Activated T-cell treated with anti-CD3 and anti-CD28 coated beads for 24 hours (primary cell): ENCODE data around the gene HTRA3.

Source experiments
- DNase-seq: peaks from one replicate; pipeline ENCODE4 v3.0.0-alpha.2; 2020; ENCODE audit warnings: low read depth

HTRA3 gene

GRCh38 chr4:8234715-8235114, 34.8 kb upstream of the HTRA3 start:
- DNase-seq = no peak

- DNase-seq = no peak
Measured at GRCh38 chr4:8235224-8235623, 34.3 kb upstream of the HTRA3 start.

- DNase-seq = no peak
Measured at GRCh38 chr4:8235686-8236085, 33.9 kb upstream of the HTRA3 start.

- no peak for DNase-seq
Measured at GRCh38 chr4:8236106-8236919, 33.2 kb upstream of the HTRA3 start.

GRCh38 chr4:8236920-8237195, 32.7 kb upstream of the HTRA3 start:
- no peak for DNase-seq

- DNase-seq = no peak
Measured at GRCh38 chr4:8237256-8237989, 32.1 kb upstream of the HTRA3 start.

- DNase-seq = no peak
Measured at GRCh38 chr4:8238036-8238511, 31.5 kb upstream of the HTRA3 start.

GRCh38 chr4:8238515-8239053, 31.0 kb upstream of the HTRA3 start:
- no peak for DNase-seq

GRCh38 chr4:8239226-8239625, 30.3 kb upstream of the HTRA3 start:
- DNase-seq = no peak

- no peak for DNase-seq
Measured at GRCh38 chr4:8239661-8240060, 29.9 kb upstream of the HTRA3 start.

- DNase-seq = no peak
Measured at GRCh38 chr4:8240211-8241041, 29.1 kb upstream of the HTRA3 start.

GRCh38 chr4:8241211-8241779, 28.3 kb upstream of the HTRA3 start:
- DNase-seq = no peak

- peak; percentile 81 for DNase-seq
Measured at GRCh38 chr4:8241895-8242696, 27.5 kb upstream of the HTRA3 start.

- no peak for DNase-seq
Measured at GRCh38 chr4:8242782-8243560, 26.6 kb upstream of the HTRA3 start.

- no peak for DNase-seq
Measured at GRCh38 chr4:8244001-8244757, 25.4 kb upstream of the HTRA3 start.

GRCh38 chr4:8244931-8245460, 24.6 kb upstream of the HTRA3 start:
- DNase-seq = no peak

GRCh38 chr4:8245884-8246833, 23.4 kb upstream of the HTRA3 start:
- no peak for DNase-seq
